Daoy (cell line): ENCODE measurements around the gene DNTTIP2. TPM values are rescaled to one million over a fixed set of nuclear protein-coding genes. Genes with fewer than 3 reads are reported as not detected.
"Not testable (repeated sequence)": the region's sequence is repeated elsewhere in the genome, so short reads cannot be mapped to it uniquely, and the experiment has no call there.

Source experiments
- DNase-seq: peaks from one replicate; pipeline ENCODE4 v3.0.0-alpha.2; 2015; ENCODE audit warnings: low read depth
- total RNA-seq: library from RNA; depleted of rRNA; stranded (reverse); fragments of >200 nt; shearing (Covaris generic); gene quantifications from 2 replicates; pipeline ENCODE4 v1.2.3, GENCODE V29; 2014; rRNA removed

The DNTTIP2 gene, protein sequence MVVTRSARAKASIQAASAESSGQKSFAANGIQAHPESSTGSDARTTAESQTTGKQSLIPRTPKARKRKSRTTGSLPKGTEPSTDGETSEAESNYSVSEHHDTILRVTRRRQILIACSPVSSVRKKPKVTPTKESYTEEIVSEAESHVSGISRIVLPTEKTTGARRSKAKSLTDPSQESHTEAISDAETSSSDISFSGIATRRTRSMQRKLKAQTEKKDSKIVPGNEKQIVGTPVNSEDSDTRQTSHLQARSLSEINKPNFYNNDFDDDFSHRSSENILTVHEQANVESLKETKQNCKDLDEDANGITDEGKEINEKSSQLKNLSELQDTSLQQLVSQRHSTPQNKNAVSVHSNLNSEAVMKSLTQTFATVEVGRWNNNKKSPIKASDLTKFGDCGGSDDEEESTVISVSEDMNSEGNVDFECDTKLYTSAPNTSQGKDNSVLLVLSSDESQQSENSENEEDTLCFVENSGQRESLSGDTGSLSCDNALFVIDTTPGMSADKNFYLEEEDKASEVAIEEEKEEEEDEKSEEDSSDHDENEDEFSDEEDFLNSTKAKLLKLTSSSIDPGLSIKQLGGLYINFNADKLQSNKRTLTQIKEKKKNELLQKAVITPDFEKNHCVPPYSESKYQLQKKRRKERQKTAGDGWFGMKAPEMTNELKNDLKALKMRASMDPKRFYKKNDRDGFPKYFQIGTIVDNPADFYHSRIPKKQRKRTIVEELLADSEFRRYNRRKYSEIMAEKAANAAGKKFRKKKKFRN
- total RNA-seq, result 99.9 and 123 TPM in 2 replicates

DNA sequence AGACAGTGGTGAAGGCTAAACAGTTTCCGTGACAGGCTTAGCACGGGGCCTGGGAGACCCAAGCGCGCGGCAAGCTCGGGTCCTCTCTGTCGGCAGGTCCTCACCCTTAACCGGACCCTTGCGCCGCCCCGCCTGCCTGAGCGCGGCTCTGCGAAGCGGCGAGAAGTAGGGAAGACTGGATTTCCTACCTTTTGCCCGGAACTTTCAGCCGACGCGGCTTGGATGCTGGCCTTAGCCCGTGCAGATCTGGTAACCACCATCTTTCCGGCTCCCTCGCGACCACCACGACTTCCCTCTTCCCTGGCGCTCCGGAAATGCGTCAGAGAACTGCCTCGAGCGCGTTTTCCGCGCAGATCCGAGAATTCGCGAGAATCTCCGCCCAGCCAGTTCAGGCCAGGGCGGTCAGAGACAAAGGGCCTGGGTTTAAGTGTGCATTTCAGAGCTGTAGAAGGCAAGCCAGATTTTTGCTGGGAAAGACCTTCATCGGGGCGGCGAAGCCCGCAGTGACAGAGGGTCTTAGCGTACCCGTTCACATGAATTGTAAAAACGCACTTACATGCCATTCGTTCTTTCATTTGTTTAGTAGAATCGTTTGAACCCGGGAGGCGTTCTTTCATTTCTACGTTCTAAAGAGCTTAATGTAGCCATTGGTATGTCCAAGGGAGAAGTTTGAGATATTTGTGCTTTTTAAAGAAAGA is at the start of gene DNTTIP2:
TSS of gene DNTTIP2 (minus strand) at position 318 of the 698 bp plus-strand sequence. CDS start at position 260, 58 bp downstream.
- DNase-seq, result peak; percentile 98

GRCh38 chr1:93925206-93925605 is 46.2 kb upstream of the DNTTIP2 start:
- DNase-seq, result no peak

- no peak for DNase-seq
Observed at GRCh38 chr1:93919780-93920179, 40.8 kb upstream of the DNTTIP2 start.

DNA sequence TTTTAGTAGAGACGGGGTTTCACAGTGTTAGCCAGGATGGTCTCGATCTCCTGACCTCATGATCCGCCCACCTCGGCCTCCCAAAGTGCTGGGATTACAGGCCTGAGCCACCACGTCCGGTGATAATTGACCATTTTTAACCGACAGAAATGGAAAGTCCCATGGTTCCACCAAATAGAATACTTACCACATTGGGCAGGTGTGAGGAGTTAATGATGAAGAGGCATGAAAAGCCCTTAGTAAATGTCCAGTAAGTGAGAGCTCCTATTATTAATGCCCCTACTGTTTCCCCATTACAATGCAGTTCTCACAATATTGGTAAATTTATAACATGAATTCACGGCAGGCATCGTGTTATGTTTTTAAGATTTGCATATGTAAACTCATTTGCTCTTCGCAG is 38.3 kb upstream of the DNTTIP2 start:
- no peak for DNase-seq

DNA sequence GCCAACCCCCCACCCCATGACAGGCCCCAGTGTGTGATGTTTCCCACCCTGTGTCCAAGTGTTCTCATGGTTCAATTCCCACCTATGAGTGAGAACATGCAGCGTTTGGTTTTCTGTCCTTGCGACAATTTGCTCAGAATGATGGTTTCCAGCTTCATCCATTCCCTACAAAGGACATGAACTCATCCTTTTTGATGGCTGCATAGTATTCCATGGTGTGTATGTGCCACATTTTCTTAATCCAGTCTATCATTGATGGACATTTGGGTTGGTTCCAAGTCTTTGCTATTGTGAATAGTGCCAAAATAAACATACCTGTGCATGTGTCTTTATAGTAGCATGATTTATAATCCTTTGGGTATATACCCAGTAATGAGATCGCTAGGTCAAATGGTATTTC is 31.9 kb upstream of the DNTTIP2 start:
- not testable (repeated sequence) for DNase-seq

- DNase-seq, result no peak
Observed at GRCh38 chr1:93910305-93910704, 31.3 kb upstream of the DNTTIP2 start.

DNA sequence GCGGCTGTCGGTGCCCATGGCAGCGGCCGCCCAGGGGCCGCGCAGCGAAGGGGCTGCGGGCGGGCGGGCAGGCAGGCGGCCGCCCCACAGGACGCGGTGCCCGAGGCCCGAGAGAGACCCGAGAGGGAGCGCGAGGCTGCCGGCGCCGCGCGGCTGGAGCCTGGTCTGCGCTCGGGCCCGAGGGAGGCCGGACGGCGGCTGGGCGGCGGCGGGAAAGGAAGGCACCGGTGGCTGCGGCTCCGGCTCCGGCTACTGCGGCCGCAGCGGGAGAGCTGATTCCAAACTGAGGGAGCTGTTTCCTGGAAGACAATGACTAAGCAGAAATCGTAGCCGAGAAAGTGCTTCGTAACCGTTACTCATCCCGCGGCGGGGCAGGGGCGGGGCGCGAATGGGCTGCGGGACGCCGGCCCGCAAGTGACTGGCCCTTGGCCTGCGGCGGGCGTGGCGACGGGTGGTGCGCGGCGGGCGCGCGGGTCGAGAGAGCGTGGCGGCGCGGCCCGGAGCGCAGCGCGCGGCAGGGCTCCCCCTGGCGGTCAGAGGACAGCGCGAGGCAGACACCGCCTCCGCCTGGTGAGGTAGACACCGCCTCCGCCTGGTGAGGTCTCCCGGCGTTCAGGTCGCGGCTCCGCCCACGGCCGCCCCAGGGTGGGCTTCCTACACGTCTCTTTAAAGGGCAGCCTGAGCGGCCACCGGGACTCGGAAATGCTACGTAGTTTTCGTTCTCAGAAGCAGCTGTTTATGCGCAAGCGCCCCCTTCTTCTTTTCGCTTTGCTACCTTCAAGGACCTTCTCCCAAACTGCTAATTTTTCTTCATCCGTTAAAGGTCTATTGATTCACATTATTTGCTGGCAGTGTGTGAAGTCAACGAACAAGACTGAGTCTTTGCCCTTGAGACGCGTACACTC is 30.4 kb upstream of the DNTTIP2 start, which contains the start of gene GCLM:
TSS of gene GCLM (minus strand) at position 285 of the 905 bp plus-strand sequence. CDS start at position 18, 267 bp downstream.
- DNase-seq, result peak; percentile 100

DNA sequence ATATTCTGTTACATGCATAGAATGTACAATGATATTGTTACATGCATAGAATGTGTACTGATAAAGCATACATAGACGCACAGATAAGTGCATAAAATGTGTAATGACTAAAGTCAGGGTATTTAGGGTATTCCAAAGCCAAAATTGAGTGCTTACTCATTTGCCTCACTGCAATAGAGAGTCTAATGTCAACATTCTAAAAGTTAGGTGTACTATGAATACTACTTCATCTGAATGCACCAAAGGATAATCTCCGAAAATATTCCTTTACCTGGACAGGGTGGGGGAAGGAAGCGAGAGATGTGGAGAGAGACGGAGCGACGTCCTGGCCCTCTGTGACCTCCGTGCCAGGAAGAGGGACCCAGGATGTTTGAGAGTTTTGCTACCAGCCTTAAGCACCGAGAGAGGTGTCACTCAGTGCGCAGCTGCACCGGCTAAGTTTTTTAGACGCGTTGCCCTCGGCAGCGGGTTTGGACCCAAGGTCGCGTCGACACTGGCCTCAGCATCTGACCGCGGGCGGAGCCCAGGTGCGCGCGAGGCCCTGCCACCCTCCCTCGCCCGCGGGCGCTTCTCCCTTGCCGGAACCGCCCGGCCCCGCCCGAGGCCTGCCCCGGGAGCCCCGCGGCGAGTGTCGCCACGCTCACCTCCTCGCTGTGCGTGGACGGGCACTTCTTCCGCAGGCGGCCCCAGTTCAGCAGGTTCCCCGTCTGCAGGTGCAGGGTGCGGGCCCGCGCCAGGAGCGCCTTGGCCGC is 29.6 kb upstream of the DNTTIP2 start:
- peak; percentile 53 for DNase-seq

DNA sequence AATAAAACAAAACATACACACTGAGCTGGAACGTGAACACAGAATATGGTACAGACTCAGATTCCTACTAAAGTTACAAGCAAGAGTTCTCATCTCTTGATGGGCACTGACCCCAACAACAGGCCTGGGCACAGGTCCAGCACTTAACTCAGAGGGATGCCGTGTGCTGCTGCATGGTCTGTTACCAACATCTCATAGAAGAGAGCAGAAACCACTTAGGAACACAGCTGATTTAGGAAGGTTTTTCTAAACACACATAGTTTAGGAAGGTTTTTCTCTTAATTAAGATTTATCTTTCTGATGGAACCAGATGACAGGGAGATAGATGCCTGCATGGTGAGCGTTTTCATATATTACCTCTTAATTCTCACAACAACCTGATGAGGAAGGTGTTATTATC is 28.7 kb upstream of the DNTTIP2 start:
- peak; percentile 83 for DNase-seq

DNA sequence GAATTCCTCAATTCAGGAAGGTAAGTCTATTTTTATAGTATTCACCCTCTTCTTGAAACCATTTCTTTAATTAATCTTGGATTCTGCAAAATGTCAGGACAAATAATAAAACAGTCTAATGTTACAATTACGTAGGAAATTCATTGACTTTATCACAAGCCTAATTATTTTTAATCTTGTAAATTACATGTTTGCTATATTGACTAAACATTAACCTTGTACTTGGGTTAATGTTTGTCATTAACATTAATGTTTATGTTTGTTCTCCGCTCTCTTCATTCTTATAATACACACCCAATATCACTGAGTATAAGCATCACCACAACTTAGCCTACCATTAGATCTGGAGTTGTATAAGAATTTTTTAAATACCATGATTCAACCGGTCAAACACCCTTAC is 27.5 kb upstream of the DNTTIP2 start:
- no peak for DNase-seq

GRCh38 chr1:93905734-93906133 is 26.7 kb upstream of the DNTTIP2 start:
- peak; percentile 20 for DNase-seq

- no peak for DNase-seq
Observed at GRCh38 chr1:93905051-93905450, 26.0 kb upstream of the DNTTIP2 start.

GRCh38 chr1:93904228-93904627 is 25.2 kb upstream of the DNTTIP2 start:
- DNase-seq, result no peak

GRCh38 chr1:93900723-93901504 is 21.9 kb upstream of the DNTTIP2 start:
- DNase-seq, result no peak

DNA sequence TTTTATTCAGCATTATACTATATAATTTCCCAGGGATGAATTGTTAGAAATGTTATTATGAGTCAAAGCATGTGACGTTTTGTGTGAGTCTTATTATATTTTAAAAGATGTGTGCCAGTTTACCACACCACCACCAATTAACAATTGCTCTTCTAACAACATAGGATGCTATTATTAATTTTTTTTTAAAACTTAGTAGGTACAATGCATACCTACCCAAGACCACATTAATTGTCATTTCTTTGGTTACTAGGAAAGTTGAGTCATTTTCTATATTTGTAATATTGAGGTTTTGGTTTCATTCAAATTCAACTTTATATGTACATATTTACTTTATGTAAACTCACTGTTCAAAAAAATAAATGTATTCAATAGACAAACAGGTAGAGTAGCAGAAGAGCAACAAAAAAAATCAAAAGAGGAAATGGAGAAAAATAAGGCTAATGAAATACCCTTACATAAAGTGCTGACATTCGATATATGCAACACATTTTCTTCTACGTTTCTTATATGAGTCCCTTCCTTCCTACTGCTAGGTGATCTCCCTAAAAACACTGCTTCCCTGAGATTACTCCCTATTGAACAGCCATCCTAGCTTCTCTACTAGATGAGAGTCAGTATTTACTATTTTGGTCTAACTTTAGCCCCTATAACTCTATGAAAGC is 20.7 kb upstream of the DNTTIP2 start:
- no peak for DNase-seq

DNA sequence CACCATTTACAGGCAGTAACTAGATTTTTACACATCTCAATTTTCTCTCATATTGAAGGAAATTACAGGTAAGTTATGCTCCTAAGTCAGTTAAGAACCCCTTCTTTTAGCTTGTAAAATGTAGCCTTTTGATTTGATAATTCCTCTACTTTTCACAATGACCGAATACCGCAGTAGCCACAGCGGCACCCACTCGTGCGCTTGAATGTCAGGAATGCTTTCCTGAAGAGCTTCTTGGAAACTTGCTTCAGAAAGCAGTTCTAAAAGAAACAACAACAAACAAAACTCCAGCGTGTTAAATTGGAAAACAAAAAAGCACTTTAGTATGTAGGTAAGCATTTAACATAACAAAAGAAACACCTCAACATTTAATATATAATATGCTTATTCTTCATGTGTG is 9.9 kb upstream of the DNTTIP2 start:
- DNase-seq, result no peak

- no peak for DNase-seq
Observed at GRCh38 chr1:93882269-93882668, 3.3 kb upstream of the DNTTIP2 start.

- DNase-seq, result no peak
Observed at GRCh38 chr1:93880731-93881130, 1.7 kb upstream of the DNTTIP2 start.

GRCh38 chr1:93878501-93878888 is 511 bp downstream of the DNTTIP2 start:
- DNase-seq, result peak; percentile 77
